ENCODE data around the gene TFE3.

Gene TFE3, protein sequence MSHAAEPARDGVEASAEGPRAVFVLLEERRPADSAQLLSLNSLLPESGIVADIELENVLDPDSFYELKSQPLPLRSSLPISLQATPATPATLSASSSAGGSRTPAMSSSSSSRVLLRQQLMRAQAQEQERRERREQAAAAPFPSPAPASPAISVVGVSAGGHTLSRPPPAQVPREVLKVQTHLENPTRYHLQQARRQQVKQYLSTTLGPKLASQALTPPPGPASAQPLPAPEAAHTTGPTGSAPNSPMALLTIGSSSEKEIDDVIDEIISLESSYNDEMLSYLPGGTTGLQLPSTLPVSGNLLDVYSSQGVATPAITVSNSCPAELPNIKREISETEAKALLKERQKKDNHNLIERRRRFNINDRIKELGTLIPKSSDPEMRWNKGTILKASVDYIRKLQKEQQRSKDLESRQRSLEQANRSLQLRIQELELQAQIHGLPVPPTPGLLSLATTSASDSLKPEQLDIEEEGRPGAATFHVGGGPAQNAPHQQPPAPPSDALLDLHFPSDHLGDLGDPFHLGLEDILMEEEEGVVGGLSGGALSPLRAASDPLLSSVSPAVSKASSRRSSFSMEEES
- 46.9 to 67.3 (median 49.1) reads per million in 4 experiments for total RNA-seq

DNA sequence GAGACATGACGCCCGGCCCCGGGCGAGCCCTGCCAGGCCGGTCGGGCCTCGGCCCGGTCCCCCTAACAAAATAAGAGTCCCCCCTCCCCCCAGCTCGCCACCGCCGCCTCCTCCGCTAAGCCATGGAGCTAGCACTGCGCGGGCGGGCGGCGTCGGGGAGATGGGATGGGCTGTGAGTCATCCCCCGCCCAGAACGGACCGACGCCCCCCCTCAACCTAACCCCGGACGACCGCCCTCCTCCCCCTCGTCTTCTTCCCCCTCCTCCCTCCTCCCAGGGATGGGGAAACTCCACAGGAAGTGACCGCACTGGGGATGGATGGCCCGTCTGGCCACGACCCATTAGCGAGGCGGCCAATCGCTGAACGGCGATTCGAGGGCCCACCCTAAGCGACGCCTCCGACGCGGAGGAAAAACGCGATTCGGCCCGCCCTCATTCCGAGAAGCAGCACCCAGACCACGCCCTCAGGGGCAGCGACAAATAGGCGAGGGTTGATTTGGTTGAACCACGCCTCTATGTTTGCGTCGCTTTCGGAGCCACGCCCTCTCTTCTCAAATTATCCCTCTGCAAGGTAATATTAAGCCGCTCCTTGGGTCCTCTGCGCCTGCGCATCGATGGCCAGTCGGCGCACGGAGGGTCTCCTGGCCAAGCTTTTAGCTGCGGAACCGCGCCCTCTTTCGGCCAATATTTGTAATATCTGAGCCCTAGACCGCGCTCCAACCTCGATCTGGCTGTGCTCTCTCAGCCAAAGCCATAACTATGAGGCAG, at the start of gene TFE3:
Gene TFE3, minus strand, starts transcription at position 138 of the 767 bp plus-strand sequence. Its CDS starts 131 bp downstream, at position 7.
- DNase-seq, result peak; percentile 93

DNA sequence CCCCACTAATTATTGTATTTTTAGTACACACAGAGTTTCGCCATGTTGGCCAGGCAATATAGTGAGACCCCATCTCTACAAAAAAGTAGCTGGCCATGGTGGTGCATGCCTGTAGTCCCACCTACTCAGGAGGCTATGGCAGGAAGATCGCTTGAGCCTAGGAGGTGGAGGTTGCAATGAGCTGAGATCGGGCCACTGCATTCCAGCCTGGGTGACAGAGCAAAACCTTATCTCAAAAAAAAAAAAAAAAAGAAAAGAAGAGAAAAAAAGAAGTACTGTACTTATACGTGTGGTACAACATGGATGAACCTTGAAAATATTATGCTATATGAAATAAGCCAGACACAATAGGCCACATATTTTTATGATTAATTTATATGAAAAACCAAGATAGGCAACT, 46.4 kb upstream of the TFE3 start:
- no peak for DNase-seq

DNA sequence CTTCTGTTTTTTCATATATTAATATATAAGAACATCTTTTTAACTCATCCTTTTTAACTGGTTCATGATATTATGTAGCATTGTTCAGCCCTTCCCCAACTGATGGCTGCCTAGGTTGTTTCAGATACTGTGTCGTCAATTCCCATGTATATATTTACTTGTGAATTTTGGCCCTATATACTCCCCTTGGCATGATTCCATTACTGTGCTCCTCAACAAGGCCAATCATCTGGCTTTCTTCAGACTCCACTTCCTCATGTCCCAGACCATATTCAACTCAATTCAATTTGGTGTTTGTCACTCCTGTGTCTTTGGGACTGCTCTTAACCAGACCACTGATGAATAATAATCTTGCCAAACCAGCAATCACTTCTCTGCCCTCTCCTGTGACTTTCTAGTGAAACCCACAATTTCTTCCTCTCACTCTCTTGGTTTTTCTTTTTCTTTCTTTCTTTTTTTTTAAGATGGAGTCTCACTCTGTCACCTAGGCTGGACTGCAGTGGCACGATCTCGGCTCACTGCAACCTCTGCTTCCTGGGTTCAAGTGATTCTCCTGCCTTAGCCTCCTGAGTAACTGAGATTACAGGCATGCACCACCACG, 39.2 kb upstream of the TFE3 start:
- DNase-seq, result no peak

DNA sequence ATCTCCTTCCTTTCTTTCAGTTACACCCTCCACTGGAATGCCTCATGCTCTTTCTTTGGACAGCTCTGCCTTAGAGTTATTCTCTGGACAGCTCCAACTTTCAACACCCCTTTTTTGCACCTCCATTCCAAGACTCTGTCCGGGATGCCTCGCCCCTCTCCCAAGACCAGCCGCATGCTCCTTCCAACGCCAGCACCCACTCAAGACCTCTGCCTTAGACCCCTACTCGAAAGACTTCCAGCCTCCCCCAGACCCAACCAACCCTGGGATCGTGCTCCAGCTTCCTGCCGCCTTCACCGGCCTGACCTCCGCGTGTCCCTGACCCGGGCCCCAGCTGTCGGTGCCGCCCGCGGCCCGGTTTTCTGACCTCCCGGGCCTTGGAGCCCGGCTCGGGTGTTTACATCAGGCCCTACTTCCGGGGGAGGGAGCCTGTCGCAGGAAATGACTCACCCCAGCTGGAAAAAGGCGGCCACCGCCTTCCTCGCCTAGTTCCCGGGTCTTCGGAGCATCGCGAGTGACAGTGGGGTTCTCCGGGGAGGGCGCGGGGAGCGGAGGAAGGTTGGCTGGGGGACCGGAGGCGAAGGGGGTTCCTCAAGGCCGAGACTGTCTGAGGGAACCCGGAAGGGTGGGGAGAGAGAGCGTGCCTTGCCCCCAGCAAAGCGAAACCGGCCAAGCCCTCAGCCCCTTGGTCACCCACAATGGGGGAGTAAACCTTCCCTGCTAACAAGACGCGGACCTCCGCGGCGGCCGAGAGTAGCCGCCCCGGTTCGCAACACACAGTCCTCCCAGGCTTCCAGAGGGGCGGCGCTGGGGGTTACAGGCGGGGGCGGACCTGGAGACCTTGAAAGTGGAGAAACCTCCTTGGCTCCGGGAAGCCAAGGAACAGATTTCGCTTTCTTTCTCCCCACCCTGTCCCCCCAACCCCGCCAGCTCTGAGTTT, 36.6 kb upstream of the TFE3 start, which contains the start of gene WDR45:
Gene WDR45, minus strand, starts transcription at position 399 of the 940 bp plus-strand sequence. CDS start 1,792 bp downstream, outside the sequence.
- peak; percentile 48 for DNase-seq

DNA sequence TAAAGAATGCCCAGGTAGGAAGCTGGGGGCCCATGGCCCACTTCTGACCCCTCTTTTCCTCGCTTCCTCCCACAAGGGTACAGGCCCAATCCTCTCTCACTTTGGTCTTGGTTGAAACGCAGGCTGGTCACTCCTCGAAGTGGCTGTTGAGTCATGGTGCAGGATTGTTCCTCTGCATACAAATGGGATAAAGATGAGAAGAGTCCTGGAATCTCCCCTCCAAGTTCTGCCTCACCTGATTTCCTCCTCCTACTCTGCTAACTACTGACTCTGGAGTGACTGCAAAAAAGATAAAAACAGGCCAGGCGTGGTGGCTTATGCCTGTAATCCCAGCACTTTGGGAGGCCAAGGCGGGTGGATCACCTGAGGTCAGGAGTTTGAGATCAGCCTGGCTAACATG, 34.8 kb upstream of the TFE3 start:
- DNase-seq, result no peak

DNA sequence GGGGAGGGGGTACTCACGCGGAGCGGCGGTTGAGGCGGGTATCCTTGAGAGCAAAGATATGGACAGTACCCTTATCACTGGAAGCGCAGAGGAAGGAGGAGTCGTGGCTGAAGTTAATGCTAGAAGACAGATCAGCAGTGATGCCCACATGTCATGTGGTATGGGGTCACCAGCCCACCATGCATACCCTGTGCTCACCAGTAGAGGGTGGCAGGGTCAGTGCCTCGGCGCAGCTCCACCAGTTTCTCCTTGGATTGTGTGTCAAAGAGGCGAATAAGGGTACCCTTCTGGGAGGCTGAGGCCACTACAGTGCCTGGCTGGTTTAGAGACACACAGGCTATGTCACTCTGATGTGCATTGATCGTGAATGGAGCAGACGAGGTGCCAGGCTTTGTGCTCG, 32.2 kb upstream of the TFE3 start:
- no peak for DNase-seq

DNA sequence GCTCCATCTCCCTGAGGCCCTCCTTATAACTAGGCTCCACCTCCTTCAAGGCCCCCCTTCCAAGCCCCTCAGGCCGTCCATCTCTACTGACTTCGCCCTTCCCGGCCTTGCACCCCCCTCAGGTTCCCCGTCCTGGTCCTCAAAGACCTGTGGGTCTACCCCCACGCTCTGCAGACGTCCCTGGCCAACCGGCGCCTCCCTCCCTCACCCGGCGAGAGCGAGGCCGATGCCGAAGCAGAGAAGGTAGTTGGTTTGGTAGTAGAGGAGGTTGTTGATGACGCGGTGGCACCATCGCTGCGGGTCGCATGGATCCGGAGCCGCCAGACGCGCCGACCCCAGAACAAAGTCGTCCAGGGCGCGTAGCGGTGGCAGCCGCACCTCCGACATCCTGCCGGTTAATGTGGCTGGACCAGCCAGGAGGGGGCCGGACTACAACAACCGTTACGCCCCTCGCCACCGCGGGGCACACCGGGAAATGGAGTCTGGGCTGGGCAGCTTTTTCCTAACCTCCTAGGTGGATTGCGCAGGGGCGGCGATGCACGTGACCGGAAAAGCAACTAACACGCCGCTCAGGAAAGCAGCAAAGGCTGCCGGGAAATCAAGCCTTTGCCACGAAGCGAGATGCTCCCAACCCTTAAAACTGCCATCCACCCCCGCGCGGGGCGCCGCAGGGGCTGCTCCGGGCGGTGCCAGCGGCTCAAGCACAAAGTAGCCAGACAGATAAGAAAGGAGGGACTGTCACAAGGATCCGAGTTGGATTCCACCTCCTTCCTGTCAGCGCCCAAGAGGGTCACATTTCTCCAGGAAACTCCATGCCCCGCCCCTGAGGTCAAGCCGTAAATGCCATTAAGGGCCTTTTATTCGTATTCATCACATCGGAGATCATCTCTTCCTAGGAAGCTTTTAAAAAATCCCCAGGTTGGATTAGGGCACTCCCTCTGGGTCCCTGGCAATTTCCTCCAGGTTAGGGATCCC, 30.7 kb upstream of the TFE3 start, which contains the start of gene PRAF2:
Gene PRAF2, minus strand, starts transcription at position 402 of the 975 bp plus-strand sequence. Its CDS starts 15 bp downstream, at position 387.
- DNase-seq, result peak; percentile 80

DNA sequence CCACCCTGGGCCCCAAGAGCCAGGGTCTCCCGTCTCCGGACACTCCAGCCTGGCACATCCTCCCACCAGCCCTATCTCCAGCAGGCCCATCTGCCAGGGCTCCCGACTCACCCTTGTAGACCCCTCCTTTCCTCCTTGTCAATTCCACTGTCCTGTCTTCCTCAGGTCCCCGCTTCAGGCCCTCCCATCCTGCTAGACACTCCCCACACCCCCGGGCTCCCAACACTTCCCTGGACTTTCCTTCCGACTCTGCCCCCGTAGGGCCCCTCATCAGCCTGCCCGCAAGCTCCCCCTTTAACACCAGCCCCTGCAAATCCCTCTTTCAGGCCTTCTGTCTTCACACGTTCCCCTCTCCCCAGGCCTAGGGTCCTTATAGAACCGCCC, 29.5 kb upstream of the TFE3 start:
- no peak for DNase-seq

DNA sequence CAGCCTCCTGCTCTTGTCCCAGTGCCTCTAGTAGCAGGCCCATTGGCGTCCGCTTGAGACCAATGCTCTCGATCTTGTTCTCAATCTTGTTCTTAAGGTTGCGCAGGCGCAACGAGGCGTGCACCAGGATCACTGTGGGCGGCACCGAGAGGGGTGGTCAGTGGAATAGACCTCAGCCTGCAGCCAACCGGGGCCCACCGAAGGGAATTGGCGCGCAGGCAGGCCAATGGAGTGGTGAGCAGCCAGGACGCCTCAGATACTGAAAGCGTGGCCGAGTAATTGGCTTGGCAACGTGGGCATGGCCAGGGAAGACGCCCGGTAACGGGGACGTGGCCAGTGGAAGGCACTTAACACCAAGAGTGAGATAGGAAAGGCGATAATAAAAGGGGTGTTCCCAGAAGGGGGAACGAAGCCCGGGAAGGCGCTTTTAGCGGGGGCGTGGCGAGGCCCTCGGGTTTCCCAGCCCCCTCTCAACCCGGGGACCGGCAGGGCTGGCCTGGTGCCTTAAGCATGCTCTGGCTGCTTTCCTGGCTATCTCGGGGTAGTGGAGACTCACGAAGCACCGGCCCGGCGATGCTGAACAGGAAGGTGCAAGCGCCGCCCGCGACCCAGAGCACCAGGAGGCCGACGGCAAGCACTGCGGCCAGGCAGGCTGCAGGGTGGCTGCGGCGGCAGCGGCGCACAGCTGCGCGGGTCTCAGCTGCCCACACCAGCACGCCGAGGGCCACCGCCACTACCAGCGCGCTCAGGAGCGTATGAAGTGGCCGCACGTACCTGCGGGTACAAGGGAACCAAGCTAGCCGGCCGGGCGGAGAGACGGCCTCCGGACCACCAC, 28.9 kb upstream of the TFE3 start:
- DNase-seq, result no peak

DNA sequence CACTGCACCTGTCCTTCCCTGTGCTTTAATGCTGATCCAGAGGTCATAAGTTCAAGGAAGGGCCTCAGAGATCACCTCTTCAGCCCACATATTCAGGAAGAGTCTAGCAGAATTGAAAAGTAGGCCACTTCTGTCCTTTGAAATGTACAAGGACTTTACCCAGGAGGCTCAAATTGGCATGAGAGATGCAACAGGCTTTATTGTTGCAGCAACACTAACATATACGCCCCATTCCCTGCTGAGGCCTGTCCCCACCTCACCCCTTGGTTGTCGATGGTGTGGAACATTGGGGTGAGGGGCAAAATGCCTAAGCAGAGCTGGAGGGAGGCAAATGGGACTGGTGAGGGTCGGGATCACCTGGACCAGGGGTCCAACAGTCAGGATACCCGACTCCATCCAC, 27.8 kb upstream of the TFE3 start:
- no peak for DNase-seq

DNA sequence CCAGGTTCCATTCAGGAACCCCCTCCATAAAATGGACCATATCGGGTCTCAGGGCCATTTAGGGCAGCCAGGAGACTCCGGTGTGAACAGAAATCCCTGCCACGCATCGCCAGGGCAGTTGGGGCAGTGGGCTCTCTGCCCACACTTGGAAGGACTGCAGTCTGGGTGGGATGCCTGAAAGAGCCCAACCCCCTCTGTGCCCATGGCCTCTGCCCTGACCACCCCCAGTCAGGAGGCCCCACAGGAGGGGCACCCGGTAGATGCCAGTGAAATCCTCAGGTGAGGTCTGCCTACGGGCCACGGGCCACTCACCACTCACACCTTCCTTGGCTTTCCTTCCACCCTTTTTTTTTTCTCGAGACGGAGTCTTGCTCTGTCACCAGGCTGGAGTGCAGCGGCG, 25.9 kb upstream of the TFE3 start:
- DNase-seq, result no peak

DNA sequence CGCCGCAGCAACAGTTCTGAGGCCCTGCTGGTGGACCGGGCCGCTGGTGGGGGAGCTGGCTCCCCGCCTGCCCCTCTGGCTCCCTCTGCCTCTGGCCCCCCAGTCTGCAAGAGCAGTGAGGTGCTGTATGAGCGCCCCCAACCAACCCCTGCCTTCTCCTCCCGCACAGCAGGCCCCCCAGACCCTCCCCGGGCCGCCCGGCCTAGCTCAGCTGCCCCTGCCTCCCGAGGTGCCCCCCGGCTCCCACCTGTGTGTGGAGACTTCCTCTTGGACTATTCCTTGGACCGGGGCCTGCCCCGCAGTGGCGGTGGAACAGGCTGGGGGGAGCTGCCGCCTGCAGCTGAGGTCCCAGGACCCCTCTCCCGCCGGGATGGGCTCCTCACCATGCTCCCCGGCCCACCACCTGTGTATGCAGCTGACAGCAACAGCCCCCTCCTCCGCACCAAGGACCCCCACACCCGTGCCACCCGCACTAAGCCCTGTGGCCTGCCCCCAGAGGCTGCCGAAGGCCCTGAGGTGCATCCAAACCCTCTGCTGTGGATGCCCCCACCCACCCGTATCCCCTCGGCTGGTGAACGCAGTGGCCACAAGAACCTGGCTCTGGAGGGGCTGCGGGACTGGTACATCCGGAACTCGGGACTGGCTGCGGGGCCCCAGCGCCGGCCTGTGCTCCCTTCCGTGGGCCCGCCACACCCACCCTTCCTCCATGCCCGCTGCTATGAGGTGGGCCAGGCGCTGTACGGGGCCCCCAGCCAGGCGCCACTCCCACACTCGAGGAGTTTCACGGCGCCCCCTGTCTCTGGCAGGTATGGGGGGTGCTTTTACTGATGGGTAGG, 24.3 kb upstream of the TFE3 start:
- no peak for DNase-seq

DNA sequence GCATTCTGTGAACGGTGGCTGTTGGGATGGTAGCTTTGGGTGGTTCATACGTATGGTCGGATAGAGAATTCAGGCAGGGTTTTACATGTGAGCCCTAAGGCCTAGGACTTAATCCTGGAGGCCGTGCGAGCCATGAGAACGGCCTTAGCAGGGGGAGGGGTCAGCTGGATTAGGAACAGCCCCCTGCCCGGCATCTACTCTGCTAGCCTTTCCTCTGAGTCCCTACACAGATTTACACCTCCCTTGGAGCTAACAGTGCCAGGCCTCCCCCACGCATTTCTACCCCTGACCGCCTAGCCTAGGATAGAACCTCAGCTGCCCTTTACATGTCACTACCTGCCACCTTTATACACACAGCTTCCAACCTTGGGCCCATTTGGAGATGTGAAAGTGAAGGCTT, 23.5 kb upstream of the TFE3 start:
- DNase-seq, result no peak

DNA sequence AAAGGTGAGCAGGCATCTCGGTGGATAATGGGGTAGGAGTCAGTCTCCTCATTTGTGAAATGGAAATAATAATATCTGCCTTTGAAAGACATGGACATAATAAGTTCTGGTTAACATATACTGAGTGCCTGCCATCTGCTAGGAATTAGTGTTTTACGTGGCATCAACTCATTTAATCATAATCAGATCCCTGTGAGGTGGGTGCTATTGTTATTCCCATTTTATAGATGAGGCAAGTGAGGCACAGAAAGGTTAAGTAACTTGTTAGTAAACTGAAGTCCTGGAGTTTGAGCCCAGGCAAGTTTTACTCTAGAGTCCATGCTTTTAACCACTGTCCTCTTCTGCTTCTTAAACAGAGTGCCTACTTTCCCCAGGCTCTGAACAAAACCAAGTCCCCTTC, 23.1 kb upstream of the TFE3 start:
- DNase-seq, result no peak

DNA sequence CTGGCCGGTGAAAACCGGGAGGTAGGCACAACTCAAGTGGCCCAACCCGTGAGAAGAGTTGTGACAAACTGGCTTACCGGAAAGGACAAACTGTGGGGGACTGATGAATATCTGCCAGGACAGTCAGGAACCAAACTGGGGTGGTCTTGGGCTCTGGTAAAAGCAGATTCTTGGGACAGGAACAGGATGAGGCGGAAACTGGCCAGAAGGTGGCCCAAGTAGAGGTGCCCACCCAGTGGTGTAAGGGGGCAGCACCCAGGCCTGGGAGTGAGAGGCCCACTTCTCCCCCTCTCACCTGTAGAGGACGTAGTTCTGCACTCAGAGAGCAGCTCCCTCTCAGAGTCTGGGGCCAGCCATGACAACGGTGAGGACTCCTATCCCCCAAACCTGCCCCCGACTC, 21.6 kb upstream of the TFE3 start:
- no peak for DNase-seq

DNA sequence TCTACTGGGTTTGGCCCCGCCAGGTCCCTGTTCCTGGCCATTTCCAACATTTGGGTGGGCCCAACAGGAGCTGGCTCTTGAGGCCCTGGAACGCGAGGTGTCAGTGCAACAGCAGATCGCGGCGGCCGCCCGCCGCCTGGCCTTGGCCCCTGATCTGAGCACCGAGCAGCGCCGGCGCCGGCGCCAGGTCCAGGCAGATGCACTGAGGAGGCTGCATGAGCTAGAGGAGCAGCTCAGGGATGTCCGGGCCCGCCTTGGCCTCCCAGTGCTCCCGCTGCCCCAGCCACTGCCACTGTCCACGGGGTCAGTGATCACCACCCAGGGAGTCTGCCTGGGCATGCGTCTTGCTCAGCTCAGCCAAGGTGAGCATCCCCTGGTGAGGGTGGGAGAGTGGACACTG, 21.1 kb upstream of the TFE3 start:
- DNase-seq, result no peak

DNA sequence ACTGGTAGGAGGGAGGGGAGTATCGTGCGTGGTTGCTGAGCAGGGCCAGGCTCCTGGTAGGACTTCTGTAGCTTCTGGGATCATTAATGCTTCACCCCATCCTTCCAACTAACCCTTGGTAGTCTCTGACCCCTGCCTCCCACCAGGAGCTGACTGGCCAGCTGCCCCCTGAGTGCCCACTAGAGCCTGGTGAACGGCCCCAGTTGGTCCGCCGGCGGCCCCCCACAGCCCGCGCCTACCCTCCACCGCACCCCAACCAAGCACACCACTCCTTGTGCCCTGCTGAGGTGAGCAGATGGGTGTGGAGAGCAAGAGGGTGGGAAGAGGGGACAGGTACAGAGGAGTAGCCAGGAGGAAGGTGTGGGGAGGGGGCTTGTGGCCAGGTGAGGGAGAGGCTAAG, 20.6 kb upstream of the TFE3 start:
- no peak for DNase-seq

DNA sequence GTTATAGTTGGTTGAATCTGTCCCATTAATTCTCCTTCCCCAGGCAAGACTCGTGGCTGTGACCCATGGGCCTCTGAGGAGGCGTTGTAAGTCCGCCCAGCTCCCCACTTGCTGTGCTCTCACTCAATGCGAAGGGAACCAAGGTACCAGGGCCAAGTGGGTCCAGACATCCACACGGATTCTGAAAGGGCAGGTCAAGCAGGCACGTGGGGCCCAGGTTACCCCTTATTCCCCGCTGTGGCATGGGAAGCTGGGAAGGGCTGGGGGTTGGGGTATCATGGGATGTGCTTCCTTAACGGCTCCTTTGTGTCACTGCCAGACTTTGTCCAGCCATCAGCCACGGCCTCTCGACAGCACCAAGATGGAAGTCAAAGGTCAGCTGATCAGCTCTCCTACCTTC, 18.8 kb upstream of the TFE3 start:
- no peak for DNase-seq

DNA sequence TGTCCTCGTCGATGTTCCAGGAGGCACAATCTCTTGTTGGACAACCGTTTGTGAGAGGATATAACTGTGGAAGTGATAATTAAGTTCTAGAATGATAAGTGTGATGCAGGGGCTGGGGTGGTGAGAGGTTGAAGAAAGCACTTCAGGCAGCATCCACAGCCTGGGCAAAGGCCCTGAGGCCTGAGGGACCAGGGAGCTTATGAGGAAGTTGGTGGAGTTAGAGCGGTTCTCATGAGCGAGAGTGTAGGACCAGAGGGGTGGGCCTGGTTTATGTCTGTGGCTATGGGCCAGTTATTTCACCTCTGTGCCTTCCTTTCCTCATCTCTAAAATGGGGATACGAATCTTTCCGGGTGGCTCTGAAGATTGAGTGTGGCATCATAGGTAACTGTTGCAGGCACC, 18.3 kb upstream of the TFE3 start:
- DNase-seq, result no peak

Measured in effector CD8-positive, alpha-beta T cell (primary cell).